ENCODE data around the gene SLC4A7. TPM values are rescaled to one million over a fixed set of nuclear protein-coding genes. Genes with fewer than 3 reads are reported as not detected.

SLC4A7 gene
- total RNA-seq, 2 donors from 2014 or later: 23.5 to 31.1 TPM

- H3K4me1 ChIP-seq (replicated peaks): no peaks in the 10 kb centered on the region
- DNase-seq (ENCODE audit: low spot score): no peak
- no peaks in the 10 kb centered on the region for H3K36me3 ChIP-seq
- no peak overlapping the region for H3K27ac ChIP-seq
- TF ChIP-seq POLR2A (IDR thresholded peaks at IDR 0.05) (no peak), POLR2AphosphoS5 (IDR thresholded peaks at IDR 0.05) (no peak)
- TF ChIP-seq, protein P1, sequence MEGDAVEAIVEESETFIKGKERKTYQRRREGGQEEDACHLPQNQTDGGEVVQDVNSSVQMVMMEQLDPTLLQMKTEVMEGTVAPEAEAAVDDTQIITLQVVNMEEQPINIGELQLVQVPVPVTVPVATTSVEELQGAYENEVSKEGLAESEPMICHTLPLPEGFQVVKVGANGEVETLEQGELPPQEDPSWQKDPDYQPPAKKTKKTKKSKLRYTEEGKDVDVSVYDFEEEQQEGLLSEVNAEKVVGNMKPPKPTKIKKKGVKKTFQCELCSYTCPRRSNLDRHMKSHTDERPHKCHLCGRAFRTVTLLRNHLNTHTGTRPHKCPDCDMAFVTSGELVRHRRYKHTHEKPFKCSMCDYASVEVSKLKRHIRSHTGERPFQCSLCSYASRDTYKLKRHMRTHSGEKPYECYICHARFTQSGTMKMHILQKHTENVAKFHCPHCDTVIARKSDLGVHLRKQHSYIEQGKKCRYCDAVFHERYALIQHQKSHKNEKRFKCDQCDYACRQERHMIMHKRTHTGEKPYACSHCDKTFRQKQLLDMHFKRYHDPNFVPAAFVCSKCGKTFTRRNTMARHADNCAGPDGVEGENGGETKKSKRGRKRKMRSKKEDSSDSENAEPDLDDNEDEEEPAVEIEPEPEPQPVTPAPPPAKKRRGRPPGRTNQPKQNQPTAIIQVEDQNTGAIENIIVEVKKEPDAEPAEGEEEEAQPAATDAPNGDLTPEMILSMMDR (IDR thresholded peaks at IDR 0.05): no peak
- 49% methylated on average over 5 of the region's 5 CpGs for WGBS
- intact Hi-C loops (cut with DNase I): no loop called here
- no peaks in the 10 kb centered on the region for H3K27me3 ChIP-seq (replicated peaks; ENCODE audit: insufficient read depth)
- no peak overlapping the region for H3K4me3 ChIP-seq
- no peaks in the 10 kb centered on the region for H3K9me3 ChIP-seq
These were observed 19.3 kb upstream of the SLC4A7 start for GRCh38 chr3:27503526-27503925.

DNA sequence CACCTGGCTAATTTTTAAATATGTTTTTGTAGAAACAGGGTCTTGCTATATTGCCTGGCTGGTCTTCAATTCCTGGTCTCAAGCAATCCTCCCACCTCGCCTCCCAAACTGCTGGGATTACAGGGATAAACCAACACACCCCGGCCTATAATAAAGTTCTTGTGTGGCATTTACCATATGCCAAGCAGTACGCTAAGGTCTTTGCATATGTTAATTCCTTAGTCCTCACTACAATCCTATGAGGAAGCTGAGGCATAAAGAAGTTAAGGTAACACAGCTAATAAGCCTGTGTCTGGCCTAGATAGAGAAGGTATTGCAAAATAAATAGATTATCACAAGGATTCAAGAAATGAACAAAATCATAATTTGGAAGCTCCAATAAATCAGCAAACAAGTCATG is 17.6 kb upstream of the SLC4A7 start:
- H3K9me3 ChIP-seq: no peaks in the 10 kb centered on the region
- intact Hi-C loops (cut with DNase I): no loop called here
- TF ChIP-seq POLR2A (IDR thresholded peaks at IDR 0.05) (no peak), POLR2AphosphoS5 (IDR thresholded peaks at IDR 0.05) (no peak)
- TF ChIP-seq, protein P1 (IDR thresholded peaks at IDR 0.05): no peak
- no peak for DNase-seq (ENCODE audit: low spot score)
- H3K27ac ChIP-seq: no peak overlapping the region
- H3K27me3 ChIP-seq (replicated peaks; ENCODE audit: insufficient read depth): no peaks in the 10 kb centered on the region
- no peak overlapping the region for H3K4me3 ChIP-seq
- WGBS: 99% methylated on average over 3 of the region's 3 CpGs
- no peaks in the 10 kb centered on the region for H3K4me1 ChIP-seq (replicated peaks)
- H3K36me3 ChIP-seq: no peaks in the 10 kb centered on the region

DNA sequence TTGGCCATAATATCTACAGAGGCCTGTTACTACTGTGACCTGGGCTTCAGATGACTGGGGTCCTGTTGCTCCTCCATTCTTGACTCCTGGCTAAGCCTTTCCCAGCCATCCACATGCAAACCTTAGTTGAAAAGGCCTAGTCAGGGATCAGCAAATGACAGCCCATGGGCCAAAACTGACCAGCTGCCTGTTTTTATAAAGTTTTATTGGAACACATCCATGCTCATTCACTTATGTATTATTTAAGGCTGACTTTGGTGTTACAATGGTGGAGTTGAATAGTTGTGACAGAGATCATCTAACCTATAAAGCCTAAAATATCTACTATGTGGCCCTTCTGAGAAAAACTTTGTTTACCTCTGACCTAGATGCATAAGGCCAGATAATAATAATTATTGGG is 16.8 kb upstream of the SLC4A7 start:
- Histone ChIP-seq H3K27ac (no peak overlapping the region), H3K9me3 (no peaks in the 10 kb centered on the region), H3K27me3 (replicated peaks; ENCODE audit: insufficient read depth) (no peaks in the 10 kb centered on the region), H3K4me1 (replicated peaks) (no peaks in the 10 kb centered on the region), H3K4me3 (no peak overlapping the region), H3K36me3 (no peaks in the 10 kb centered on the region)
- no peak for TF ChIP-seq POLR2A (IDR thresholded peaks at IDR 0.05)
- TF ChIP-seq POLR2AphosphoS5 (IDR thresholded peaks at IDR 0.05): no peak
- TF ChIP-seq, protein P1 (IDR thresholded peaks at IDR 0.05): no peak
- intact Hi-C loops (cut with DNase I): no loop called here
- no peak for DNase-seq (ENCODE audit: low spot score)

DNA sequence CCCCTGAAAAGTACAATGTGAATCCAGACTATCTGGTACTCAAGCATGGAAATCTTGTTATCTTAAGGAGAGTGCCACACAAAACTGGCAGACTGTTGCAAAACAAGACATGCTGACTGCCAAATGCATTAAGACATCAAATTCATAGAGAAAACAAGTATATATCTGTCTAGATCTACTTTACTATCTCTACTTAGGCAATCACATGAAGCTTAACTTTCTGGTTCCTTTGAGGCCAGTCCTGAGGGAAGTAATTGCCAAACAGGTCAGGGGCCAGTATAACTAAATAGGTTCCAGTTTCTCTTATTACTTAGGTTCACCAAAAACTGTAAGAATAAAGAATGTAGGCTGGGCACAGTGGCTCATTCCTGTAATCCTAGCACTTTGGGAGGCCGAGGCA is 15.9 kb upstream of the SLC4A7 start:
- intact Hi-C loops (cut with DNase I): no loop called here
- Histone ChIP-seq H3K36me3 (no peaks in the 10 kb centered on the region), H3K27me3 (replicated peaks; ENCODE audit: insufficient read depth) (no peaks in the 10 kb centered on the region), H3K4me1 (replicated peaks) (no peaks in the 10 kb centered on the region), H3K9me3 (no peaks in the 10 kb centered on the region), H3K4me3 (no peak overlapping the region), H3K27ac (no peak overlapping the region)
- WGBS: 91% methylated on average over 1 of the region's 1 CpG
- DNase-seq (ENCODE audit: low spot score): no peak
- TF ChIP-seq POLR2A (IDR thresholded peaks at IDR 0.05) (no peak), POLR2AphosphoS5 (IDR thresholded peaks at IDR 0.05) (no peak)
- TF ChIP-seq, protein P1 (IDR thresholded peaks at IDR 0.05): no peak

DNA sequence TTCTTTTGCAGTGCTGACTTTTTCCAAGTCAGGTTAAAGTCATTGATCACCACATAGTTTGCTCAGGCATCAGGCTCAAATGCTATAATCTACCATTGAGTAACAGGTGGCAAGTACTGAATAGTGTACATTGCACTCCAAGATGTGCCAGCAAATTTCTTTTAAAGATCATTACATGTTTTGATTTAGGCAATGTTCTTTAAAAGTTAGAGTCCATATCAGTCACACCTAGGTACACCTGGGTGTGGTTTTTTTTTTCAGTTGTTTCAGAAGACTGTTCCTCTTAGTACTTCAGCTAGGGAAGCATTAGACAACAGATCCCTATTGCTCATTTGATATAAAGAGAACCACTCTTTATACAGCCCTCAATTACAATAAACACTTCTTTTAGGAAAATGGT is 10.6 kb upstream of the SLC4A7 start:
- no peak for TF ChIP-seq POLR2AphosphoS5 (IDR thresholded peaks at IDR 0.05)
- TF ChIP-seq, protein P1 (IDR thresholded peaks at IDR 0.05): no peak
- DNase-seq (ENCODE audit: low spot score): no peak
- intact Hi-C loops (cut with DNase I): no loop called here

More for the DNA sequence above, 10.6 kb upstream of the SLC4A7 start:
- Histone ChIP-seq H3K4me1 (replicated peaks) (no peaks in the 10 kb centered on the region), H3K9me3 (no peaks in the 10 kb centered on the region), H3K27ac (no peak overlapping the region), H3K27me3 (replicated peaks; ENCODE audit: insufficient read depth) (no peaks in the 10 kb centered on the region), H3K36me3 (no peaks in the 10 kb centered on the region), H3K4me3 (no peak overlapping the region)
